ENCODE results near the gene KCNB1.

GRCh38 chr20:49448917-49449316 lies 33.6 kb downstream of the KCNB1 start:
- TF ChIP-seq POLR2AphosphoS5 (IDR thresholded peaks at IDR 0.05; ENCODE audit: low read depth, low read length) (no peak), POLR2A (IDR thresholded peaks at IDR 0.05; ENCODE audit: low read depth, low read length) (no peak)
